Neural progenitor cell (in vitro differentiated cells): ENCODE results near the gene AMPH.
"Not testable (repeated sequence)": the region's sequence is repeated elsewhere in the genome, so short reads cannot be mapped to it uniquely, and the experiment has no call there.

Experiments
- CTCF ChIP-seq: fragments of 200-600 bp; sonication (generic); IDR thresholded peaks from 2 replicates; pipeline ENCODE4 v1.5.1; 2017; ENCODE audit warnings: antibody characterized with exemption, mild to moderate bottlenecking
- EZH2 ChIP-seq: fragments of 200-600 bp; sonication (generic); IDR thresholded peaks from 2 replicates; pipeline ENCODE4 v1.6.1; 2017; ENCODE audit warnings: antibody characterized with exemption, mild to moderate bottlenecking, moderate library complexity

- not testable (repeated sequence) for TF ChIP-seq CTCF, EZH2
These were observed 272.8 kb downstream of the AMPH start for GRCh38 chr7:38358273-38358831.
